GM10248 (cell line): ENCODE measurements around the gene USF1.
A peak's percentile ranks its signal among the peaks of the same experiment; 100 is the strongest.

ENCODE experiments used
- CTCF ChIA-PET: fragments of 300-600 bp; sonication (Branson Sonifier 250); formaldehyde crosslinking; extraction: SDS; loops from one replicate; lab custom pipeline; 2021; ENCODE audit warnings: antibody characterized with exemption; lab: Yijun Ruan, JAX
- POLR2A ChIA-PET: fragments of 350-650 bp; sonication (Branson Sonifier 250); formaldehyde crosslinking; extraction: SDS; loops from one replicate; lab custom pipeline; 2020; ENCODE audit warnings: antibody characterized with exemption; lab: Yijun Ruan, JAX
- DNase-seq: peaks from one replicate; pipeline ENCODE4 v3.0.0; 2012; ENCODE audit errors: extremely low spot score
- CTCF ChIP-seq: IDR thresholded peaks from 2 replicates; pipeline ENCODE4 v1.5.1; 2012; ENCODE audit warnings: mild to moderate bottlenecking, low read depth; ENCODE audit errors: extremely low read depth, missing control alignments, control extremely low read depth

USF1 gene

GRCh38 chr1:161045736-161046604 lies at the start of gene USF1:
TSS of gene USF1 (minus strand) at chr1:161045977. CDS start at chr1:161043275, 2,702 bp downstream.
- ChIA-PET POLR2A (interaction anchor here (0.6 to 2.9 kb wide), 13 partner anchors 7 to 120 kb away, joined by 3 to 13 read pairs (median 3); partner anchors contain the start of genes ARHGAP30, DEDD, F11R and PPOX), CTCF (interaction anchor here (1.2 to 4.4 kb wide), 13 partner anchors 9 to 146 kb away, joined by 3 to 34 read pairs (median 6); partner anchors contain the start of genes ARHGAP30, F11R and KLHDC9)
- TF ChIP-seq CTCF: no peak
- DNase-seq: peak; percentile 89

- TF ChIP-seq CTCF: no peak
- ChIA-PET POLR2A (no interaction called here), CTCF (interaction anchor here (1.1 to 8.2 kb wide), 4 partner anchors 12 to 97 kb away, joined by 4 to 137 read pairs (median 62); partner anchors contain the start of genes ARHGAP30 and USF1)
- no peak for DNase-seq
Measured at GRCh38 chr1:161095230-161095629, 49.5 kb upstream of the USF1 start.

- no peak for DNase-seq
- ChIA-PET POLR2A (no interaction called here), CTCF (interaction anchor here (1.1 to 8.2 kb wide), 4 partner anchors 11 to 97 kb away, joined by 4 to 137 read pairs (median 62); partner anchors contain the start of genes ARHGAP30 and USF1)
- no peak for TF ChIP-seq CTCF
Measured at GRCh38 chr1:161094481-161094880, 48.7 kb upstream of the USF1 start.

- TF ChIP-seq CTCF: no peak
- DNase-seq: peak; percentile 64
- POLR2A ChIA-PET: no interaction called here
- CTCF ChIA-PET: interaction anchor here (1.0 to 8.2 kb wide), 5 partner anchors 10 to 95 kb away, joined by 3 to 91 read pairs (median 3); no protein-coding TSS in a partner anchor
Measured at GRCh38 chr1:161092621-161093028, 46.8 kb upstream of the USF1 start.

GRCh38 chr1:161091796-161092507 lies 46.2 kb upstream of the USF1 start:
- POLR2A ChIA-PET: no interaction called here
- no peak for DNase-seq
- CTCF ChIA-PET: interaction anchor here (2.0 to 8.2 kb wide), 2 partner anchors 9 to 21 kb away, joined by 10 to 91 read pairs; no protein-coding TSS in a partner anchor
- no peak for TF ChIP-seq CTCF

GRCh38 chr1:161091093-161091492 lies 45.3 kb upstream of the USF1 start:
- no peak for TF ChIP-seq CTCF
- DNase-seq: no peak
- POLR2A ChIA-PET: no interaction called here
- CTCF ChIA-PET: no interaction called here
